GM21515 (cell line): ENCODE results near the gene FSTL5.
"Not testable (repeated sequence)": the region's sequence is repeated elsewhere in the genome, so short reads cannot be mapped to it uniquely, and the experiment has no call there.

Source experiments
- ATAC-seq: cut with Tn5 transposase; IDR thresholded peaks from one replicate; pipeline ENCODE4 v1.9.1; 2021; ENCODE audit not compliant: unreplicated experiment

The FSTL5 gene

GRCh38 chr4:162163892-162164759, at the start of gene FSTL5:
TSS of gene FSTL5 (minus strand) at chr4:162164000. CDS start at chr4:162111396, 52,604 bp downstream.
- ATAC-seq: peak; percentile 77

GRCh38 chr4:162209706-162210105, 45.9 kb upstream of the FSTL5 start:
- no peak for ATAC-seq

- ATAC-seq: not testable (repeated sequence)
Observed at GRCh38 chr4:162203478-162203877, 39.7 kb upstream of the FSTL5 start.

GRCh38 chr4:162201673-162202072, 37.9 kb upstream of the FSTL5 start:
- ATAC-seq: no peak

- ATAC-seq: no peak
Observed at GRCh38 chr4:162170509-162170908, 6.7 kb upstream of the FSTL5 start.

- ATAC-seq: no peak
Observed at GRCh38 chr4:162164906-162165510, 1.2 kb upstream of the FSTL5 start.

- ATAC-seq: no peak
Observed at GRCh38 chr4:162162672-162163071, 1.1 kb downstream of the FSTL5 start.

- no peak for ATAC-seq
Observed at GRCh38 chr4:162157241-162157640, 6.6 kb downstream of the FSTL5 start.

GRCh38 chr4:162154862-162155540, 8.8 kb downstream of the FSTL5 start:
- ATAC-seq: no peak

GRCh38 chr4:162151850-162152249, 11.9 kb downstream of the FSTL5 start:
- no peak for ATAC-seq

GRCh38 chr4:162151386-162151785, 12.4 kb downstream of the FSTL5 start:
- no peak for ATAC-seq

- ATAC-seq: no peak
Observed at GRCh38 chr4:162149644-162150043, 14.2 kb downstream of the FSTL5 start.

- no peak for ATAC-seq
Observed at GRCh38 chr4:162140051-162140683, 23.6 kb downstream of the FSTL5 start.

GRCh38 chr4:162139412-162139811, 24.4 kb downstream of the FSTL5 start:
- no peak for ATAC-seq

- ATAC-seq: no peak
Observed at GRCh38 chr4:162131256-162131655, 32.5 kb downstream of the FSTL5 start.

- no peak for ATAC-seq
Observed at GRCh38 chr4:162126729-162127128, 37.1 kb downstream of the FSTL5 start.

- ATAC-seq: no peak
Observed at GRCh38 chr4:162117051-162117450, 46.7 kb downstream of the FSTL5 start.

GRCh38 chr4:162116095-162116779, 47.6 kb downstream of the FSTL5 start:
- ATAC-seq: no peak

- ATAC-seq: no peak
Observed at GRCh38 chr4:162115333-162115732, 48.5 kb downstream of the FSTL5 start.

GRCh38 chr4:162111078-162111477, 52.7 kb downstream of the FSTL5 start:
- ATAC-seq: no peak
